ENCODE measurements around the gene CCDC148. TPM values are rescaled to one million over a fixed set of nuclear protein-coding genes. Genes with fewer than 3 reads are reported as not detected.
"Not testable (repeated sequence)": the region's sequence is repeated elsewhere in the genome, so short reads cannot be mapped to it uniquely, and the experiment has no call there.

CCDC148 gene
- polyA plus RNA-seq, 1 experiment, result 0.22 TPM

- Histone ChIP-seq H3K9me3 (ENCODE audit: control insufficient read depth, insufficient read depth, low read length) (no peaks in the 10 kb centered on the region), H3K4me3 (ENCODE audit: low read depth, low read length) (peak overlapping the region; percentile 86), H3K27ac (ENCODE audit: low read depth, low read length) (no peak overlapping the region), H3K27me3 (ENCODE audit: control insufficient read depth, insufficient read depth, low read length) (no peaks in the 10 kb centered on the region)
- CTCF ChIA-PET, result interaction anchor here (0.9 to 4.7 kb wide), 9 partner anchors 8 to 295 kb away, joined by 3 to 51 read pairs (median 5); no protein-coding TSS in a partner anchor
- POLR2A ChIA-PET, result interaction anchor here (0.9 to 1.0 kb wide), 2 partner anchors 45 to 287 kb away, joined by 3 to 5 read pairs; no protein-coding TSS in a partner anchor
- no peak for DNase-seq (ENCODE audit: low read depth, low spot score)
- no peak for TF ChIP-seq CTCF (IDR thresholded peaks at IDR 0.05; ENCODE audit: low read depth, low read length)
Observed at GRCh38 chr2:158458617-158458920, 2.0 kb upstream of the CCDC148 start.

DNA sequence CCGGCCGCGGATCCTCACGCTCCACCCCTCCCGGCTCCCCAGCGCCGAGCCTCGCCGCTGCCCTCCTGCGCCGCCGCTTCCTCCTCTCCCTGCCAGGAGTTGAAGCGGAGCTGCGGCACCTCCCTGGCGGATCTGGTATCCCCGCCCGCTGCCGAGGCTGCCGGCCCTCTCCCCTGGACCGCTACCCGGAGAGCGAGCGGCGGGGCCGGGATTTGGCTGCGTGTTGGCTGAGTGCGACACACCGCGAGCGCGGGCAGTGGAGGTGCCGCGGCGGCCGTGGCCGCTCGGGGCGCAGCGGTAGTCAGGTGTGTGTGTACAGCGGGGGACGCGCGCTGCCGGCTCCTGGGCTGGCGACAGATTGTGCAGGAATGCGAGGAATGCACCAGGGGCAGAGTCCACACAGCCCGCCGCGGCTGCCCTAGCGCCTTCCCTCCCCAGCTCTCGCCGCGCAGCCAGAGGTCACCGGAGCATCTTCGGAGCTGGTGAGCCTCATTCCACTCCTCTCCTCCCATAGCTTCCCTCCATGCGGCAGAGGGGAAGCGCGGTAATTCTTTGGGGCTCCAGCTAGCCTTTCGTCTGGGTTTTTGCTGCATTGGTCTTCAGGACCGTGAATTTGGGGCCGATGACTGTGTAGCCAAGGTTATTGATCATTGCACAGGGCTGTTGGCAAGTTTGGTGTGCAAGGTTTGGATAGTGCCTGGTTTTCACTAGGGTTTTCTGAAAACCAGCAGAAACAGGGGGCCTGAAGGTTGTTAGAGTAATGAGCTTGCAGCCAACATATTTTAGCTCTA, 1.5 kb upstream of the CCDC148 start:
- peak overlapping the region; percentile 62 for H3K27ac ChIP-seq (ENCODE audit: low read depth, low read length)
- peak overlapping the region; percentile 86 for H3K4me3 ChIP-seq (ENCODE audit: low read depth, low read length)
- peak; percentile 37 for TF ChIP-seq CTCF (IDR thresholded peaks at IDR 0.05; ENCODE audit: low read depth, low read length)
- H3K27me3 ChIP-seq (ENCODE audit: control insufficient read depth, insufficient read depth, low read length), result no peaks in the 10 kb centered on the region
- DNase-seq (ENCODE audit: low read depth, low spot score), result no peak
- CTCF ChIA-PET, result interaction anchor here (0.7 to 4.7 kb wide), 12 partner anchors 9 to 296 kb away, joined by 3 to 51 read pairs (median 4); no protein-coding TSS in a partner anchor
- POLR2A ChIA-PET, result interaction anchor here (0.6 to 1.7 kb wide), 5 partner anchors 15 to 288 kb away, joined by 3 to 5 read pairs (median 4); no protein-coding TSS in a partner anchor
- no peaks in the 10 kb centered on the region for H3K9me3 ChIP-seq (ENCODE audit: control insufficient read depth, insufficient read depth, low read length)

GRCh38 chr2:158457092-158457825, 706 bp upstream of the CCDC148 start:
- Histone ChIP-seq H3K27ac (ENCODE audit: low read depth, low read length) (peak overlapping the region; percentile 62), H3K9me3 (ENCODE audit: control insufficient read depth, insufficient read depth, low read length) (no peaks in the 10 kb centered on the region), H3K4me3 (ENCODE audit: low read depth, low read length) (peak overlapping the region; percentile 86), H3K27me3 (ENCODE audit: control insufficient read depth, insufficient read depth, low read length) (no peaks in the 10 kb centered on the region)
- CTCF ChIA-PET, result interaction anchor here (0.6 to 4.7 kb wide), 13 partner anchors 8 to 297 kb away, joined by 3 to 51 read pairs (median 4); no protein-coding TSS in a partner anchor
- DNase-seq (ENCODE audit: low read depth, low spot score), result no peak
- POLR2A ChIA-PET, result interaction anchor here (0.6 to 1.7 kb wide), 4 partner anchors 16 to 129 kb away, joined by 3 to 5 read pairs (median 4); no protein-coding TSS in a partner anchor
- TF ChIP-seq CTCF (IDR thresholded peaks at IDR 0.05; ENCODE audit: low read depth, low read length), result 0 out of 2 replicates have a peak, but pooled peaks have one; percentile 14

DNA sequence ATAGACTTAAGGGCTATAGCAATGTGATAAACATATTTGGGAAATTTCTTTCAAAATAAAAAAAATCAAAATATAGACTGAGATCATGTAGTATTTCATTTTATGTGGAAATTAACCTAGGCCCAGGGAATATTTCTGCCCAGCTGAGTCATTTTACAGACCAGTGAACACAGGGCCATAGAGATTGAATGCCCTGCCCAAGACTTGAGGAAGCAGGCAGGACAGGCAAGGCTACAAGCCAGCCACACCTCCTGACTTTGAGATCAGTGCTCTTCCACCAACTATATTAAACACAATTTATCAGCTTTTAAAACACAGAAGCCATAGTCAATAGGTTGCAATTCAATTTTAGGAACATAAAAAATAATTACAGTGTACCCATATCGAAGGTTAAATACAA, 12.9 kb downstream of the CCDC148 start:
- no peak for DNase-seq (ENCODE audit: low read depth, low spot score)
- TF ChIP-seq CTCF (IDR thresholded peaks at IDR 0.05; ENCODE audit: low read depth, low read length), result no peak
- CTCF ChIA-PET, result interaction anchor here (1.9 kb wide), 1 partner anchor 310 kb away, joined by 8 read pairs; no protein-coding TSS in a partner anchor
- POLR2A ChIA-PET, result no interaction called here
- Histone ChIP-seq H3K9me3 (ENCODE audit: control insufficient read depth, insufficient read depth, low read length) (no peaks in the 10 kb centered on the region), H3K4me3 (ENCODE audit: low read depth, low read length) (no peak overlapping the region), H3K27ac (ENCODE audit: low read depth, low read length) (no peak overlapping the region), H3K27me3 (ENCODE audit: control insufficient read depth, insufficient read depth, low read length) (no peaks in the 10 kb centered on the region)

GRCh38 chr2:158439062-158439461, 17.5 kb downstream of the CCDC148 start:
- H3K27me3 ChIP-seq (ENCODE audit: control insufficient read depth, insufficient read depth, low read length); H3K4me3 ChIP-seq (ENCODE audit: low read depth, low read length); H3K27ac ChIP-seq (ENCODE audit: low read depth, low read length); DNase-seq (ENCODE audit: low read depth, low spot score); H3K9me3 ChIP-seq (ENCODE audit: control insufficient read depth, insufficient read depth, low read length); POLR2A ChIA-PET; CTCF ChIA-PET: not testable (repeated sequence)

- H3K27ac ChIP-seq (ENCODE audit: low read depth, low read length); POLR2A ChIA-PET; DNase-seq (ENCODE audit: low read depth, low spot score); H3K27me3 ChIP-seq (ENCODE audit: control insufficient read depth, insufficient read depth, low read length); H3K4me3 ChIP-seq (ENCODE audit: low read depth, low read length); H3K9me3 ChIP-seq (ENCODE audit: control insufficient read depth, insufficient read depth, low read length); CTCF ChIA-PET: not testable (repeated sequence)
Observed at GRCh38 chr2:158433716-158434115, 22.8 kb downstream of the CCDC148 start.
